Right kidney (tissue), 9 donors: Measurements from ENCODE around the gene NUP98.
A peak's percentile ranks its signal among the peaks of the same experiment; 100 is the strongest.

Experiments used
- DNase-seq: peaks from one replicate; pipeline ENCODE4 v3.0.0-alpha.2; 2016
- long read RNA-seq, 8 donors: transcript quantifications; one replicate each; lab custom pipeline, GENCODE V29; 2026

Gene NUP98
- long read RNA-seq, donor 1, partial matches to known transcripts = 14 of 18 reads
- long read RNA-seq, donor 1, other reads (novel, unspliced or antisense) = 0 of 18 reads
- long read RNA-seq, donor 2, partial matches to known transcripts = 0 of 1 reads
- long read RNA-seq, donor 2, other reads (novel, unspliced or antisense) = 0 of 1 reads
- long read RNA-seq, donor 3, full-length matches to known transcripts = 3 of 3 reads
- long read RNA-seq, donor 3, partial matches to known transcripts = 0 of 3 reads
- long read RNA-seq, donor 3, other reads (novel, unspliced or antisense) = 0 of 3 reads
- long read RNA-seq, donor 4, partial matches to known transcripts = 9 of 9 reads
- long read RNA-seq, donor 4, other reads (novel, unspliced or antisense) = 0 of 9 reads
- long read RNA-seq, donor 5, partial matches to known transcripts = 44 of 45 reads
- long read RNA-seq, donor 5, other reads (novel, unspliced or antisense) = 0 of 45 reads
- long read RNA-seq, donor 6, partial matches to known transcripts = 19 of 20 reads
- long read RNA-seq, donor 6, other reads (novel, unspliced or antisense) = 0 of 20 reads
- long read RNA-seq, donor 7, partial matches to known transcripts = 19 of 26 reads
- long read RNA-seq, donor 7, other reads (novel, unspliced or antisense) = 6 of 26 reads
- long read RNA-seq, donor 8, partial matches to known transcripts = 11 of 11 reads
- long read RNA-seq, donor 8, other reads (novel, unspliced or antisense) = 0 of 11 reads

DNA sequence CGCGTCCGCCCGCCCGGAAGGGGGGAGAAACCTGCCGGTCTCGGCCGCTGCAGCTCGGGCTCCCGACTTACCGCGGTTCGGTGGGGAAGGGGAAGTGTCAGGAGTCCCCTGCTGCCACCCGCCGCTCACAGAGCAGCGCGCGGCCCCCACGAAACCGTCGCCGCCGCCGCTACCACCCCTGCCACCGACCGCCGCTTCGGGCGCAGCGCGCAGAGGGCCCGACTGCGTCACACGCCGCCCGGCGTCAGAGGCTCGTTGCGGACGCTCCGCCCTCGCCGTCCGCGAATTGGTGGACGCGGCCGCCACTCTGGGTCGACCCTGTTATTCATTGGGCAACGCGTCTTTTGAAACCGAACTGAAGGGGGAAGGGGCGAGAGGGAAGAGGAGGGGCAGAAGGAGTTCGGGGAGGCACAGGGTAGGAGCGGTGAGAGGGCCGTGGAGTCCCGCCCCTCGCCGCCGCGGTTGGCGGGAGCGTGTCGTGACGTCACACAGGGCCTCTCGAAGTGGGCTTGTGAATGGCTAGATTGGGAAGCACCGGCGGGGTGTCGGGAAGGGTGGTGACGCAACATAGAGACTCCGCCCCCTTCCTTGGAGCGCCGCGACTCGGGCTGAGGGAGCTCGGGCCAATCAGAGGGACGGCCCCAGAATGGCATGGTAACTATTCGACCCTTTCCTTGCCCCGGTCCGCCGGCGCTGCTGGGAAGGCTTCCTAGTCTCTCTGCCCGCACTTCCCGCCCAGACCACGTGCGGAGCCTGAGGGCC, at the start of gene NUP98:
Gene NUP98, minus strand, starts transcription at position 226 of the 762 bp plus-strand sequence. CDS start 15,437 bp downstream, outside the sequence.
- peak; percentile 99 for DNase-seq

DNA sequence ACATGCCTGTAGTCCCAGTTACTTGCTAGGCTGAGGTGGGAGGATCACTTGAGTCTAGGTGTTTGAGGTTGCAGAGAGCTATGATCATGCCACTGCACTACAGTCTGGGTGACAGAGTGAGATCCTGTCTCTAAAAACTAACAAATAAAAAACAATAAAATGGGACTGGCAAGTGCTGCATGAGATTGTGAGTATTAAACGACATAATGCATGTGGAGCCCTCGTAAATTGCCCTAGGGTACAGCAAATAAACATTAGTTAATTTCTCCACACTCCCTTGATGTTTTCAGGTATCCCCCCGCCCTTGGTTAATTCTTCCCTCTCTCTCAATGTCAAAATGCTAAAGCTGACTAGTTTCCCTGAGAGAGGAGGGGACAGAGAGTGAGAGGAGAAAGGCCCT, 48.3 kb upstream of the NUP98 start:
- DNase-seq = no peak

- DNase-seq = no peak
These were observed 47.9 kb upstream of the NUP98 start for GRCh38 chr11:3845246-3845645.

DNA sequence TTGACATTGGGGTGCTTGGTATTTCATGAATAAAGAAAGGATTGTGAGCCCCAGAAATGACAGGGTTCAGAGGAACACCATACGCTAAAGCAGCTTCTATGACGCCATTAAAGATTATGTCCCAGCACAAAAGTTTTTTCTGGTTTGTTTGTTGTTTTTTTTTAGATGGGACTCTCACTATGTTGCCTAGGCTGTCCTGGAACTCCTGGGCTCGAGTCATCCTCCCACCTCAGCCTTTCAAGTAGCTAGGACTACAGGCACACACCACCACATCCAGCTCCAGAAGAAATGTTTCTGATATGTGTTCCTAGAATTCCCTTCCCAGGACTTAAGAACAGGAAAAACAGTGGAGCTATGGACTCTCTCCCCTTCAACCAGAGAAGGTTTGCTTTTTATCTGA, 46.0 kb upstream of the NUP98 start:
- no peak for DNase-seq

- peak; percentile 89 for DNase-seq
These were observed 44.3 kb upstream of the NUP98 start for GRCh38 chr11:3841426-3842350.

DNA sequence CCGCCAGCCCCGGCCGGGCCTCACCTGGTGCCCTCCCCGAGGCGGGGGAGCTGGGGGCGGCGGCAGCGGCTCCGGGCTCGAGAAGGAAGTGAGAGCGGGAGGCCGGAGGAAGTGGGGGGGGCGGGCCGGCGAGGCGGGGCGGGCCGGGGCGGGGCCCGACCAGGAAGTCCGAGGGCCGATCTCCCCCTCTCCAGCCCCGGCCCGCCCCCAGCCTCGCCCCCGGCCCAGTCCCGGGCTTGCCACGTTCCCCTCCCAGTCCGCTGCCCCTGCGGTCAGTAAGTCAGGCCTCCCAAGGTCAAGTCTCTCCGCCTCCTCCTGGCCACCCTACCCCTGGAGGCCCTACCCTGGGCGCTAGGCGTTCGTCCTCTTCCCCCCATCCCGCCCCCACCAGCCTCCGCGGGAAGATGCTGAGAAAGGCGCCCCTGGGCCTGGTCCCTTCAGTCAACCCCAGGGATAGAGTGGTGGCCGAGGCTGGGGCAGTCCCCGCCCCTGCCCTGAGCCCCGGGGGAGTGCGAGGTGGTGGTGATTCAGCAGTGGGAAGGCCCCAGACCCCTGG, 43.6 kb upstream of the NUP98 start, which contains the start of gene RHOG:
Gene RHOG, minus strand, starts transcription at position 90 of the 556 bp plus-strand sequence. CDS start 12,821 bp downstream, outside the sequence.
- no peak for DNase-seq

DNA sequence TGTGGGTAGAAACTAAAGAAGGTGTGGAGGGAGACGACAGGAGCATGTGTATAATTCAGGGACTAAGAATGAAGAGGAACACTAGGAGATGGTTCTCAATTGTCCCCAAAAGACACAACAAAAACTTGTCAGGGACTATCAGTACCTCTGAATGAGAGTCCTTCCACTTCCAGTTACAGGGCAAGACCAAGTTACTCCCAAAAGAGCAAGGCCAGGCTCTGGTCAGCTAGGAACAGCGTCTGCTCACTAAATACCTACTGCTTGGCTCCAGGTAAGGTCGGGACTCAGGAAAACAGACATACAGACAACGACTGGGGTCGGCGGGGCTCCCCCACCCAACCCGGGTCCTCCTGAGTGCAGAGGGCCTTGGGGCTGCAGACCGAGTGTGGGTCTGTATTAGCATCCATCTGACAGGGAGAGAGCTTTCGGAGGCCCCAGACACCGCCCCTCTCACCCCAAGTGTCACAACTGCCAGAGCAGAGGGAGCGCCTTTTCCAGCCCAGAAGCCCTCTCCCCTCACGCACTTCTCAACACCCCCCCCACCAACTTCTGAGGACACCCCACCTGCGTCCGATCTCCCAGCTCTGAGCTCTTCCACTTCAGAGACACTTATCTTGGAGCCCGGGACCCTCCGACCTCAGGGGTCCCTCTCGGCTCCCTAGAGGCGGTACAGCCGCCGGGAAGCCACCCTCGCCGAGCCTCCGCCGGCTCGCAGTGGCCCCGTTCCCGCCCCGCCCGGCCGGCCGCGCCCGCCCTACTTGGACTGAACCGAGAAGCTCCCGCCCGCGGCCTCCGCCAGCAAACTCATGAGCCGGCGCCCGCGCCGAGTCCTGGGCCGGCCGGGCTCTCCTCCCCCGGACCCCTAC, 42.9 kb upstream of the NUP98 start:
- DNase-seq = peak; percentile 88

GRCh38 chr11:3838504-3838903, 41.1 kb upstream of the NUP98 start:
- DNase-seq = no peak

GRCh38 chr11:3837793-3838192, 40.4 kb upstream of the NUP98 start:
- no peak for DNase-seq

DNA sequence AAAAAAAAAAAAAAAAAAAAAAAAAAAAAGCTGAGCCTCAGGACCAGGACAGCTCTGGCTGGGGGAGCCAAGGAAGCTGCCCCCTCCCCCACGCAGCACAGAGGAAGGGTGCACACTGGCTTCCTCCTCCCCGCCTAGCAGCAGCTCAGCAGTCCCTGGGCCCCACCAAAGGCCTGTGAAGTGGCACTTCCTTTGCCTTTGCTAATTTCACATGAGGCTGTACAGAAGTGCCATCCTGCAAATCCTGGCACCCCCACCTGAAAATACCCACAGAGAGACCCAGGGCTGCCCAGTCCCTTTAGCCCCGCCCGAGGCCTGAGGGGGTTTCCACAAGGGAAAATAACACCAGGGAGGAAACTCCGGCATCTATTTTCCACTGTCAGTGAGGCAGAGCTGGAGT, 39.5 kb upstream of the NUP98 start:
- no peak for DNase-seq

DNA sequence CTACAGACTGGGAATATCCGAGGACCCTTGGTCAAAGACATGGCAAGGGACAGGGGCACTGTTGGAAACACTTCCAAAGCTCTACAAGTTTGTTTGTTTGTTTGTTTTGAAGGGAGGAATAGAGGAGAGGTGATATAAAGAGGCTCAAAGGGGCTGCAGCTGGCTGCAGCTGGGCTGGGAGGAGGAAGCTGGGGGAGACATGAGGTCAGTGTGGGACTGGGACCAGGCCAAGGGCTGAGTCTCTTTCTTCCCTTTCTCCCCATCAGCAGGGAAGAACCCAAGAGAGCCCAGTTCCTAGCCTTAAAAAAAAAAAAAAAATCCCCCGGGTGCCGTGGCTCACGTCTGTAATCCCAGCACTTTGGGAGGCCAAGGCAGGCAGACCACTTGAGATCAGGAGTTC, 38.4 kb upstream of the NUP98 start:
- DNase-seq = no peak

DNA sequence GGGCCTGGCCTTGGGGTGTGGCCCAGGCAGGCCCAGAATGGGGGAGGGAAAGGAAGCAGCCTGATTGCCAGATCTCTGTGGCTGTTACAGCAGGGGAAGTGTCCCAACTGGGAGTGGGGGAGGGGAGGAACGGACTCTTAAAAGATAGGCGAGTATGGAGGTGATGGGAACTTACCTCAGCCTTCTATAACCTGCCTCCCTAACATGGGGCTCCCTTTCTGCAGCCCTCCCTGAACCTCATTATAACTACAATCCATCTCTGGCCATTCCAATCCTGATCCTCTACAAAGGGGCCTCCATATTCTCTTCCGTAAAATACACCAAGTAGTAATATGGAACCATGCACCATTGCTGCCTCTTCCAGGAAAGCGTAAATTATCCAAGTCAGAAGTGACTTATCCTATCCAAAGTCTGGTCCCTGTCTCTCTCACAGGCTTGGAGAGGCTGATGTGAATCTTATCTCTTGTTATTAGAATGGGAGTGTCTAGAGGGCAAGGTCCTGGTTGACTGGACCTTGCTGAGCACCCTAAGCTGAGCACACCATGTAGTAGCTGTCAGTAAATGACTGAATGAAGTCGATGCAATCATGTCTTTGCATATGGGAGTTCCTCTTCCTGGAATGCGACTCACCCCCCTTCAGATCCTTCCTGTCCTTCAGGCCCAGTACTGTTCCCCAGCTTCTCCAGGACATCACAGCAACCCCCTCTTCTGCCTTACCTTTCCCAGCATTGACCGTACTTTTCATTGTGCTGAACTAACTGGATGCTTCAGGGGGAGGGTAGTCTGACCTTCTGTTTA, 37.5 kb upstream of the NUP98 start:
- DNase-seq = no peak

- no peak for DNase-seq
These were observed 37.0 kb upstream of the NUP98 start for GRCh38 chr11:3834349-3834663.

- DNase-seq = no peak
These were observed 36.1 kb upstream of the NUP98 start for GRCh38 chr11:3833449-3833848.

- DNase-seq = no peak
These were observed 35.5 kb upstream of the NUP98 start for GRCh38 chr11:3832816-3833215.

DNA sequence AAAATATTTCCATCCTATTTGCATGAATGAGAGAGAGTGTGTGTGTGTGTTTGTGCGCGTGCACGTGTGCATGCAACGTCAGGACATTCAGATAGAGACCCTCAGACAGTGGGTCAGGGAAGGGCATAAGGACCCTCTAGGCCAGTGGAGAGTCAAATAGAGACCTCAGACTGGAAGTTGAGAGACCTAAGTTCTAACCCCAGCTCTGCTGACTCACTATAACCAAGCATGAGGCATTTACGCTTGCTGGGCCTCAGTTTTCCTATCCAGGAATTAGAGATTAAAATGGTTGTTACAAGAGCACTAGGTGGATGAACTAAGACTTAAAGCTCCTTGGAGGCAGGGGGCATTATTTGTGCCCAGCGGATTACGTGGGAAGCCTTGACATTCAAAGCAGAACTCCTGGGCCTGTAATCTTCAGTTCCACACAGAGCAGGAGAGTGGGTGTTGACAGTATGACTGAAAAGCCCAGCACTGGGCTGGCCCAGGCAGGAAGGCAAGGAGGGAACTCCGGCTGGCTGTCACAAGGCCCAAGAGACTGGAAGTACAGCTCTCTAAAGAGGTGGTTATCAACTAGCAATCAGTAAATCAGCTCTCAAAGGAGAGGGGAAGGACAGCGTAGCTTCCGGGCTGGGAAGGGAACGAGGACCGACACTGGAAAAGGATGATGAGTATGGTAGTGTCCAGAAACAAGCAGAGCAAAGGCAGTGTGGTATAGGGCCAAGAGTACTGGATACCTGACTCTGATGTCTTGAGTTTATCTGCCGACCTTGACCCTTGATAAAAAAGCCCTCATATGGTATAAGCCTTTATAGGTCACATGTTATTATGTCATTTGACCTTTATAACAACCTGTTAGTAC, 34.3 kb upstream of the NUP98 start:
- DNase-seq = no peak

- no peak for DNase-seq
These were observed 33.4 kb upstream of the NUP98 start for GRCh38 chr11:3830730-3831129.

- no peak for DNase-seq
These were observed 32.7 kb upstream of the NUP98 start for GRCh38 chr11:3830088-3830487.
